Activated CD4-positive, alpha-beta T cell treated with anti-CD3 and anti-CD28 coated beads, Interleukin-10, Interleukin-2, amounts not matched to agents 100 ng/mL and 50 ng/mL, durations not matched to agents 16 hours and 8 hours (primary cell): ENCODE data around the gene LRRFIP1.
"Not testable (repeated sequence)": the region's sequence is repeated elsewhere in the genome, so short reads cannot be mapped to it uniquely, and the experiment has no call there.

Experiments used
- DNase-seq: peaks from one replicate; pipeline ENCODE4 v3.0.0-alpha.2; 2020

The LRRFIP1 gene

GRCh38 chr2:237732070-237732469 lies 104.7 kb downstream of the LRRFIP1 start:
- DNase-seq, result no peak

- peak; percentile 26 for DNase-seq
Measured at GRCh38 chr2:237732790-237733381, 105.5 kb downstream of the LRRFIP1 start.

GRCh38 chr2:237733677-237734300 lies 106.4 kb downstream of the LRRFIP1 start:
- no peak for DNase-seq

GRCh38 chr2:237734905-237735623 lies 107.7 kb downstream of the LRRFIP1 start:
- no peak for DNase-seq

GRCh38 chr2:237735798-237736197 lies 108.4 kb downstream of the LRRFIP1 start:
- no peak for DNase-seq

- no peak for DNase-seq
Measured at GRCh38 chr2:237736783-237737182, 109.4 kb downstream of the LRRFIP1 start.

- no peak for DNase-seq
Measured at GRCh38 chr2:237737196-237737865, 109.9 kb downstream of the LRRFIP1 start.

- DNase-seq, result no peak
Measured at GRCh38 chr2:237738255-237738654, 110.9 kb downstream of the LRRFIP1 start.

GRCh38 chr2:237739101-237739500 lies 111.7 kb downstream of the LRRFIP1 start:
- no peak for DNase-seq

- DNase-seq, result no peak
Measured at GRCh38 chr2:237742191-237742590, 114.8 kb downstream of the LRRFIP1 start.

GRCh38 chr2:237742614-237743013 lies 115.2 kb downstream of the LRRFIP1 start:
- no peak for DNase-seq

GRCh38 chr2:237743024-237743423 lies 115.6 kb downstream of the LRRFIP1 start:
- DNase-seq, result no peak

GRCh38 chr2:237743561-237744269 lies 116.3 kb downstream of the LRRFIP1 start:
- DNase-seq, result no peak

GRCh38 chr2:237744270-237744612 lies 116.9 kb downstream of the LRRFIP1 start:
- DNase-seq, result no peak

GRCh38 chr2:237744613-237745249 lies 117.3 kb downstream of the LRRFIP1 start:
- DNase-seq, result peak; percentile 69

GRCh38 chr2:237745250-237745613 lies 117.8 kb downstream of the LRRFIP1 start:
- no peak for DNase-seq

- no peak for DNase-seq
Measured at GRCh38 chr2:237746302-237747080, 119.1 kb downstream of the LRRFIP1 start.

- DNase-seq, result no peak
Measured at GRCh38 chr2:237747189-237747588, 119.8 kb downstream of the LRRFIP1 start.

- DNase-seq, result no peak
Measured at GRCh38 chr2:237749002-237749401, 121.6 kb downstream of the LRRFIP1 start.

GRCh38 chr2:237749961-237750360 lies 122.6 kb downstream of the LRRFIP1 start:
- no peak for DNase-seq

GRCh38 chr2:237750441-237750840 lies 123.1 kb downstream of the LRRFIP1 start:
- not testable (repeated sequence) for DNase-seq

- peak; percentile 82 for DNase-seq
Measured at GRCh38 chr2:237752761-237753165, 125.4 kb downstream of the LRRFIP1 start.
